GM12878 (cell line): ENCODE measurements around the gene EPB41L2. TPM values are rescaled to one million over a fixed set of nuclear protein-coding genes. Genes with fewer than 3 reads are reported as not detected.

Experiments
- ATAC-seq: fragments of 200-7000 bp; cut with Tn5 transposase; 3 replicates; pipeline ENCODE4 v1.9.1; 2020; ENCODE audit warnings: mild to moderate bottlenecking, moderate library complexity
- BruUV-seq: library from RNA; stranded (reverse); fragments of 400-500 nt; replicated peaks from 2 replicates; lab custom pipeline; 2021; lab: Mats Ljungman, UMichigan
- CTCF ChIA-PET: fragments of 300-600 bp; sonication (Branson Sonifier 250); formaldehyde crosslinking; extraction: SDS; loops from one replicate; lab custom pipeline; 2021; ENCODE audit warnings: inconsistent platforms; lab: Yijun Ruan, JAX
- POLR2A ChIA-PET: fragments of 350-600 bp; formaldehyde crosslinking; extraction: SDS; loops from one replicate; lab custom pipeline; 2021; ENCODE audit warnings: inconsistent platforms; lab: Charles Lee
- RAD21 ChIA-PET: fragments of 300-600 bp; sonication (Branson Sonifier 250); formaldehyde crosslinking; loops from one replicate; lab custom pipeline; 2023; ENCODE audit warnings: antibody characterized with exemption; ENCODE audit not compliant: unreplicated experiment; lab: Charles Lee
- SMC1A ChIA-PET: fragments of 300-600 bp; sonication (Branson Sonifier 250); formaldehyde crosslinking; loops from one replicate; lab custom pipeline; 2023; ENCODE audit not compliant: unreplicated experiment, uncharacterized antibody; lab: Charles Lee
- DNase-seq: peaks from one replicate; pipeline ENCODE4 v3.0.0-alpha.2; 2011; ENCODE audit warnings: low read depth, low spot score
- FAIRE-seq: peaks from 3 replicates; lab custom pipeline; 2011; peaks lifted over from hg19 to GRCh38; lab: Jason Lieb, UNC
- H2AFZ ChIP-seq: 2 replicates; pipeline ENCODE4 v1.6.0; 2011; ENCODE audit warnings: low read depth, low read length, control low read depth; ENCODE audit not compliant: control insufficient read depth
- H3K27ac ChIP-seq: 2 replicates; pipeline ENCODE4 v1.5.1; 2011; ENCODE audit warnings: control low read depth; ENCODE audit not compliant: control insufficient read depth, insufficient read depth
- H3K27me3 ChIP-seq, 2 experiments: replicated peaks in 1 of 2; 2 replicates each; pipeline versions ENCODE4 v1.6.0 to v1.6.1; 2011; ENCODE audit warnings: low read length in 1 of 2; ENCODE audit not compliant: control insufficient read depth in 2 of 2, insufficient read depth in 2 of 2
- H3K36me3 ChIP-seq, 2 experiments: 2 replicates each; pipeline ENCODE4 v1.5.1; 2011; ENCODE audit warnings: low read length in 1 of 2; ENCODE audit not compliant: control insufficient read depth in 2 of 2, insufficient read depth in 2 of 2
- H3K4me1 ChIP-seq: 2 replicates; pipeline ENCODE4 v1.6.1; 2011; ENCODE audit warnings: mild to moderate bottlenecking, low read length, moderate library complexity, mixed read lengths; ENCODE audit not compliant: control insufficient read depth, insufficient read depth
- H3K4me2 ChIP-seq: 2 replicates; pipeline ENCODE4 v1.6.0; 2011; ENCODE audit warnings: control low read depth; ENCODE audit not compliant: control insufficient read depth, insufficient read depth
- H3K4me3 ChIP-seq: fragments of 200-600 bp; sonication (generic); 2 replicates; pipeline ENCODE4 v1.5.1; 2016
- H3K79me2 ChIP-seq: 2 replicates; pipeline ENCODE4 v1.6.0; 2011; ENCODE audit warnings: low read length; ENCODE audit not compliant: control insufficient read depth, insufficient read depth
- H3K9ac ChIP-seq: 2 replicates; pipeline ENCODE4 v1.8.0; 2011; ENCODE audit warnings: low read length, control low read depth, mixed read lengths; ENCODE audit not compliant: control insufficient read depth, insufficient read depth
- H3K9me3 ChIP-seq: replicated peaks from 3 replicates; pipeline ENCODE4 v1.5.1; 2011; ENCODE audit warnings: mild to moderate bottlenecking, low read length; ENCODE audit not compliant: control insufficient read depth, insufficient read depth
- H4K20me1 ChIP-seq: 2 replicates; pipeline ENCODE4 v1.6.0; 2011; ENCODE audit not compliant: control insufficient read depth, insufficient read depth
- ATF7 ChIP-seq: fragments of 450-650 bp; IDR thresholded peaks from 2 replicates; pipeline ENCODE4 v1.6.1; 2016; ENCODE audit warnings: low read depth, mild to moderate bottlenecking
- BHLHE40 ChIP-seq, 2 experiments: fragments of 450-650 bp in 1 of 2; IDR thresholded peaks; 2 replicates each; pipeline ENCODE4 v1.6.1; 2011 to 2017; ENCODE audit warnings: low read depth in 2 of 2, borderline replicate concordance in 1 of 2, improper control_type of control experiment in 1 of 2, low read length in 1 of 2, mild to moderate bottlenecking in 1 of 2
- DPF2 ChIP-seq: fragments of 450-650 bp; IDR thresholded peaks from 2 replicates; pipeline ENCODE4 v1.6.1; 2017; ENCODE audit warnings: mild to moderate bottlenecking
- EZH2 ChIP-seq: IDR thresholded peaks from 2 replicates; pipeline ENCODE4 v1.6.1; 2012; ENCODE audit warnings: low read depth, mild to moderate bottlenecking, control low read depth, inconsistent platforms, low read length, borderline replicate concordance; ENCODE audit not compliant: control insufficient read depth
- GATAD2B ChIP-seq: fragments of 450-650 bp; conservative IDR thresholded peaks from 2 replicates; pipeline ENCODE4 v1.6.1; 2017; ENCODE audit warnings: low read depth, mild to moderate bottlenecking, moderate library complexity
- IKZF2 ChIP-seq, 2 experiments: fragments of 450-650 bp; IDR thresholded peaks; 2 replicates each; pipeline ENCODE4 v1.6.1; 2017; ENCODE audit warnings: mild to moderate bottlenecking in 2 of 2, moderate library complexity in 2 of 2
- IRF3 ChIP-seq: fragments of 450-650 bp; IDR thresholded peaks from 2 replicates; pipeline ENCODE4 v1.6.1; 2014; ENCODE audit warnings: mild to moderate bottlenecking
- IRF4 ChIP-seq: IDR thresholded peaks from 2 replicates; pipeline ENCODE4 v1.6.1; 2011; ENCODE audit warnings: low read depth, low read length
- MAX ChIP-seq: IDR thresholded peaks from 2 replicates; pipeline ENCODE4 v1.6.1; 2012; ENCODE audit warnings: low read depth, low read length, improper control_type of control experiment
- NKRF ChIP-seq: fragments of 450-650 bp; conservative IDR thresholded peaks from 2 replicates; pipeline ENCODE4 v1.6.1; 2017; ENCODE audit warnings: mild to moderate bottlenecking, moderate library complexity
- PRDM15 ChIP-seq: fragments of 450-650 bp; formaldehyde crosslinking; IDR thresholded peaks from 2 replicates; pipeline ENCODE4 v1.4.0; 2020; ENCODE audit warnings: mild to moderate bottlenecking, moderate library complexity
- USF1 ChIP-seq: IDR thresholded peaks from 2 replicates; pipeline ENCODE4 v1.6.1; 2011; ENCODE audit warnings: borderline replicate concordance, low read depth, mild to moderate bottlenecking, moderate library complexity, mixed read lengths, low read length; ENCODE audit not compliant: insufficient read depth; ENCODE audit errors: extremely low read length
- USF2 ChIP-seq: IDR thresholded peaks from 2 replicates; pipeline ENCODE4 v1.6.1; 2011; ENCODE audit warnings: low read depth, low read length, improper control_type of control experiment, borderline replicate concordance
- ZNF24 ChIP-seq: fragments of 450-650 bp; IDR thresholded peaks from 2 replicates; pipeline ENCODE4 v1.6.1; 2017; ENCODE audit warnings: antibody characterized with exemption, mild to moderate bottlenecking
- WGBS: methylation state at CpG from one replicate; pipeline ENCODE4 v1.1.6; 2016; ENCODE audit warnings: low lambda C conversion rate; ENCODE audit not compliant: insufficient replicate concordance, insufficient coverage; ENCODE audit errors: missing lambda C conversion rate; 5-methylcytosine and 5-hydroxymethylcytosine counted together
- in situ Hi-C: fragments of 300-500 bp; cut with MboI; formaldehyde crosslinking; loops from 9 replicates; pipeline ENCODE4 v1.14.3; 2018; ENCODE audit warnings: mixed read lengths
- intact Hi-C: fragments of 100-400 bp; cut with micrococcal nuclease; formaldehyde crosslinking; loops from one replicate; pipeline ENCODE4 v1.14.2; 2022; ENCODE audit not compliant: unreplicated experiment
- polyA plus RNA-seq, 11 experiments: library from polyadenylated mRNA; depleted of rRNA in 4 of 11; unstranded in 6 of 11; stranded (reverse) in 5 of 11; fragments of >200 nt; fragmentation: Nextera tagmentation in 4 of 11; fragmentation: Illumina TruSeq in 1 of 11; extraction: Ambion mirVana in 4 of 11; extraction: Trizol in 1 of 11; gene quantifications; 1 replicate in 1 of 11; 2 replicates in 10 of 11; pipeline versions ENCODE4 v1.2.1 to v1.2.3, GENCODE V29; 2011 to 2016; ENCODE audit warnings: inconsistent platforms in 2 of 11, missing spikeins in 2 of 11, low read depth in 1 of 11
- total RNA-seq, 4 experiments: library from RNA; depleted of rRNA in 3 of 4; stranded (reverse); fragments of >200 nt in 3 of 4; fragmentation: Illumina TruSeq in 1 of 4; extraction: Trizol in 1 of 4; gene quantifications; 2 replicates each; pipeline versions ENCODE4 v1.2.1 to v1.2.3, GENCODE V29; 2013 to 2021

The EPB41L2 gene
- total and polyA plus RNA-seq, 10 of the 15 experiments (the other 5 are each of a cell fraction or from before 2014, with no cell fraction given), result 7.4 to 41.6 (median 19.0) TPM

- no peak for ATAC-seq
- H3K79me2 ChIP-seq, result peaks cover 2% of the 10 kb centered on the region
- no peak for TF ChIP-seq ATF7
- no peak for TF ChIP-seq IKZF2 (IDR thresholded peaks at IDR 0.05)
- TF ChIP-seq NKRF, result no peak
- TF ChIP-seq EZH2, result no peak
- no peak for TF ChIP-seq DPF2
- TF ChIP-seq IRF3, result no peak
- TF ChIP-seq IRF4, result no peak
- no peak for TF ChIP-seq MAX
- TF ChIP-seq ZNF24, result no peak
- no peak for TF ChIP-seq USF2
- no peak for TF ChIP-seq BHLHE40 (IDR thresholded peaks at IDR 0.05; ENCODE audit: borderline replicate concordance in 1 of 2, low read depth in 2 of 2, low read length in 1 of 2)
- no peak for TF ChIP-seq USF1
- TF ChIP-seq GATAD2B, result no peak
- no peak for TF ChIP-seq PRDM15 (CRISPR knock-in tag)
These were observed 91.5 kb downstream of the EPB41L2 start for GRCh38 chr6:130971504-130971903.

More at GRCh38 chr6:130971504-130971903, 91.5 kb downstream of the EPB41L2 start:
- WGBS, result 81% methylated on average over 3 of the region's 3 CpGs
- H3K4me2 ChIP-seq, result no peak overlapping the region
- BruUV-seq, result no TSS peak
- no peaks in the 10 kb centered on the region for H3K9me3 ChIP-seq
- no peak for DNase-seq
- H3K4me3 ChIP-seq, result no peak overlapping the region
- ChIA-PET POLR2A (interaction anchor here (1.7 kb wide), 1 partner anchor 8 kb away, joined by 13 read pairs; no protein-coding TSS in a partner anchor), CTCF (no interaction called here), SMC1A (interaction anchor here (0.7 to 1.2 kb wide), 2 partner anchors 10 to 12 kb away, joined by 3 read pairs; no protein-coding TSS in a partner anchor), RAD21 (no interaction called here)
- H3K27ac ChIP-seq, result no peak overlapping the region
- in situ Hi-C loops (no loop called here), intact Hi-C loops (no loop called here)
- no peaks in the 10 kb centered on the region for H3K36me3 ChIP-seq
- no peaks in the 10 kb centered on the region for H3K4me1 ChIP-seq
- no peak overlapping the region for H2AFZ ChIP-seq
- FAIRE-seq, result no peak
- H4K20me1 ChIP-seq, result no peaks in the 10 kb centered on the region
- no peaks in the 10 kb centered on the region for H3K27me3 ChIP-seq
- no peak overlapping the region for H3K9ac ChIP-seq
